Inferior parietal cortex (tissue), 1 donor: ENCODE measurements around the gene SEBOX.

Experiments used
- DNase-seq: peaks from one replicate; pipeline ENCODE4 v3.0.0-alpha.2; 2016; ENCODE audit errors: extremely low spot score

SEBOX gene

GRCh38 chr17:28394337-28395116 is 29.5 kb upstream of the SEBOX start:
- DNase-seq = no peak

GRCh38 chr17:28392491-28392890 is 27.5 kb upstream of the SEBOX start:
- DNase-seq = no peak

GRCh38 chr17:28391401-28391800 is 26.4 kb upstream of the SEBOX start:
- DNase-seq = no peak

GRCh38 chr17:28390984-28391383 is 26.0 kb upstream of the SEBOX start:
- no peak for DNase-seq

- no peak for DNase-seq
Observed at GRCh38 chr17:28390563-28390962, 25.6 kb upstream of the SEBOX start.

- no peak for DNase-seq
Observed at GRCh38 chr17:28390141-28390540, 25.1 kb upstream of the SEBOX start.

- no peak for DNase-seq
Observed at GRCh38 chr17:28388106-28388505, 23.1 kb upstream of the SEBOX start.

- DNase-seq = no peak
Observed at GRCh38 chr17:28386391-28386790, 21.4 kb upstream of the SEBOX start.

GRCh38 chr17:28385406-28385805 is 20.4 kb upstream of the SEBOX start:
- no peak for DNase-seq

- DNase-seq = no peak
Observed at GRCh38 chr17:28385037-28385400, 20.0 kb upstream of the SEBOX start.

GRCh38 chr17:28384281-28385036 is 19.5 kb upstream of the SEBOX start:
- DNase-seq = no peak

- DNase-seq = no peak
Observed at GRCh38 chr17:28381141-28381825, 16.3 kb upstream of the SEBOX start.

GRCh38 chr17:28379814-28380801 is 15.1 kb upstream of the SEBOX start:
- no peak for DNase-seq

- DNase-seq = no peak
Observed at GRCh38 chr17:28372945-28373274, 7.9 kb upstream of the SEBOX start.

GRCh38 chr17:28372203-28372944 is 7.4 kb upstream of the SEBOX start:
- no peak for DNase-seq

- DNase-seq = peak; percentile 70
Observed at GRCh38 chr17:28371245-28372202, 6.5 kb upstream of the SEBOX start, which contains the start of gene SARM1. Gene SARM1, plus strand, starts transcription at chr17:28371694. Its CDS starts 339 bp downstream, at chr17:28372033.

- DNase-seq = no peak
Observed at GRCh38 chr17:28370744-28371103, 5.7 kb upstream of the SEBOX start.

GRCh38 chr17:28370035-28370743 is 5.2 kb upstream of the SEBOX start, which contains the start of gene VTN:
Gene VTN, minus strand, starts transcription at chr17:28370307. Its CDS starts 104 bp downstream, at chr17:28370203.
- DNase-seq = no peak

GRCh38 chr17:28369684-28370034 is 4.7 kb upstream of the SEBOX start:
- DNase-seq = no peak
